ENCODE measurements around the gene IFNW1. TPM values are rescaled to one million over a fixed set of nuclear protein-coding genes. Genes with fewer than 3 reads are reported as not detected.
"Not testable (repeated sequence)": the region's sequence is repeated elsewhere in the genome, so short reads cannot be mapped to it uniquely, and the experiment has no call there.

The IFNW1 gene
- not detected for total RNA-seq

DNA sequence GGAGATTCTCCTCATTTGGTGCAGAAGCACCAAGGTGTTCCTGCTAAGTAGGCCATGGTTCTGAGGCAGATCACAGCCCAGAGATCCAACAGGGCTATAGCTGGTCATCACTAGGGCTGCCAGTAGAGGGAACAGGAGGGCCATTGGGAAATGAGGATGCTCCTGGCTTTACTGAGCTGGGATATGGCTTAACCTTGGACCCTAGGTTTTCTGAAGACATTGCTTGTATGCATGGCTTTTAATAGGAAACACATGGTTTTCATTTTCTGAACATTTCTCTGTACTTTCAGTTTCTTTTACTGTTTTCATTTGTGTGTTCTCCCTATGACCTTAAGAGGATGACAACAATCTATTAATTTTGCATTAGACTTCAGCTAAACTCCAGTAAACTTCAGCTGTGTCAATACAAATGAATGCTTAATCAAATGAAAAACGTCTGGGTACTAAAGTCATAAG, at the start of gene IFNW1:
Gene IFNW1, minus strand, starts transcription at position 406 of the 456 bp plus-strand sequence. Its CDS starts 262 bp downstream, at position 144.
- WGBS, 2 donors = 31 to 32% methylated on average over 1 of the region's 1 CpG
- H3K9me3 ChIP-seq = no peaks in the 10 kb centered on the region
- DNase-seq (ENCODE audit: low spot score in 2 of 2) = no peak

DNA sequence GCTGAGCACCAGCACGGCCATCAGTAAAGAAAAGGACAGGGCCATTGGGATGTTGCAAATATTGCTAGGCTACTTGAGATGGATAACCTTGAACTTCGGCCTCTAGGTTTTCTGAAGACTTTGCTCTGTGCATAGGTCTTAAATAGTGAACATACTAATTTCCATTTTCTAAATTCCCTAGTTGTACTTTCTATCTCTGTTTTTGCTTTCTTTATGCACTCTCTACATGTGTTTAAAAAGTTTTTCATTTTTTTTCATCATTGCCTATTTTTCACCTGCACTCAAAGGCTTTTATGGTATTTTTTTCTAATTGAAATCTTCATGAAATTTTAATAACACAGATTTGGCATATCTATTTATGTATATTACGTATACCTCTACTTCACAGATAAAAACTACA, 45.9 kb upstream of the IFNW1 start, which contains the start of gene IFNA4:
Gene IFNA4, minus strand, starts transcription at position 101 of the 400 bp plus-strand sequence. Its CDS starts 56 bp downstream, at position 45.
- H3K4me3 ChIP-seq; DNase-seq (ENCODE audit: low spot score in 2 of 2); H3K9me3 ChIP-seq; H3K36me3 ChIP-seq; H3K27me3 ChIP-seq; H3K4me1 ChIP-seq; H3K27ac ChIP-seq: not testable (repeated sequence)
- 92 to 94% methylated on average over 3 of the region's 3 CpGs for WGBS, 2 donors

More for the DNA sequence above, at the start of gene IFNW1:
- no peak within 1 kb of the TSS for H3K4me3 ChIP-seq
- no peaks in the 10 kb centered on the region for H3K27me3 ChIP-seq
- no peaks in the 10 kb centered on the region for H3K4me1 ChIP-seq
- H3K36me3 ChIP-seq = no peaks in the 10 kb centered on the region
- TF ChIP-seq POLR2A (IDR thresholded peaks at IDR 0.05) = no peak
- no peak for TF ChIP-seq CTCF (IDR thresholded peaks at IDR 0.05)
- TF ChIP-seq EP300 (IDR thresholded peaks at IDR 0.05) = no peak
- H3K27ac ChIP-seq = no peak within 1 kb of the TSS

DNA sequence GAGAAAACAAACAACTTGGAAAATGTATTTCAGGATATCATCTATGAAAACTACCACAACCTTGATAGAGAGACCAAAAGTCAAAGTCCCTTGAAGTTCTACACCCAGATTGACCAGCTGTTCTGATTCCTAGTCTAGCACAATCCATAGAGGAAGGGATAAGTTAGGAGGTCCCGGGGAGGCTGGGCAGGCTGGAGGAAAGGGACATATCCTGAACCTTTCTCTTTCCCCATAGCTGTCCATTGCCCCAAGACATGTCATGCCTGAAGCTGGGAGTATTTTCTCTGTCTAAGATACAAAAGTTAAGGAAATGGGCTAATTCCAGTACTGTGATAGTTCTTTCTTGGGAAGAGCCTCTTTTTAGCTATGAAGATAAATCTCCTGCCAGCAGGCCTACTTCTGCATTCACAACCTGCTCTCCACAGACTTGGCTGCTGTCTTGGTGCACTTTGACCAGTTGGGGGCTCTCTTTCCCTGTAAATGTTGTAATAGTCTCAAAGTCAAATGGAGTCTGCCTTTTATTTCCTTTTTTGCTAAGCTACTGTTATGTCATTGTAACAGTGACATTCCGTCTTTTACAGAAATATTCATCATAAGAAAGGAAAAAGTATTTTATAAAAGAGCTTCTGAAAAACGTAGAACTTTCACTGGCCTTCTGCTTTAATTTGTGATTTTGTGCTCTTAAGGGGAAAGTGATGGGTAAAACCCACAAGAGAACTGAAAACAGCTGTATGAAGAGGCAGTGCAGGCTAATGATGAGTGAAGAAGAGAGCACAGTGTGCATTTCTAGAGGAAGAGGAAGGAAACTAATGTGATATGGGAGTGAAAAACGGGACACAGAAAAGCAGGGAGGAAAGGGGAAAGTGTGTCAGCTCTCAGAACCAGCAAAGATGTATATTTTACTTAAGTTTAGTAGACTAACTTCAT, 41.4 kb upstream of the IFNW1 start:
- not testable (repeated sequence) for H3K4me1 ChIP-seq, H3K9me3 ChIP-seq, H3K27ac ChIP-seq, H3K27me3 ChIP-seq, H3K36me3 ChIP-seq, H3K4me3 ChIP-seq
- peak in 2 of 5 experiments; percentile 12 to 18 for TF ChIP-seq CTCF (IDR thresholded peaks at IDR 0.05)
- 33 to 43% methylated on average over 4 of the region's 4 CpGs for WGBS, 2 donors
- DNase-seq (ENCODE audit: low spot score in 2 of 2) = peak in 1 of 2 donors; percentile 18

DNA sequence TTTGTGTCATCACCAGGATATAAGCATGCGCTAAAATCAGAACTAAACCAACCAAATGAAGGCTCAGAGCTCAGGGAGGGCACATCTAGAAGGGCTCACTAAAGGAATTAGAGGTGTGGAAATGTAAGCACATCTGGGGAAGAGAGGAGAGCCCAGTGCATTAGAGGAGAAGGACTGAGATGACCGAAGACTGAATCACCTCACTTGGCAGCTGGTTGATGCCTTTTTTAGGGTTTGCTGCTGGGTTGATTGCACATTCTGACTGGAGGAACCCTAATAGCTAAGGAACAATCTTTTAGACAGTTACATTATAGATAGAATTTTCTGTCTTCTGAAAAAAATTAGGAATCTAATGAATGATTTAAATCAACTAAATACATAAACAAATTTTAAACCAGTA, 33.0 kb upstream of the IFNW1 start:
- Histone ChIP-seq H3K36me3 (no peaks in the 10 kb centered on the region), H3K27ac (no peak overlapping the region), H3K27me3 (no peaks in the 10 kb centered on the region), H3K9me3 (no peaks in the 10 kb centered on the region), H3K4me3 (no peak overlapping the region), H3K4me1 (no peaks in the 10 kb centered on the region)
- no peak for DNase-seq (ENCODE audit: low spot score in 2 of 2)
- WGBS, 2 donors = 85 to 91% methylated on average over 2 of the region's 2 CpGs
- no peak for TF ChIP-seq POLR2A (IDR thresholded peaks at IDR 0.05)
- TF ChIP-seq CTCF (IDR thresholded peaks at IDR 0.05) = no peak
- no peak for TF ChIP-seq EP300 (IDR thresholded peaks at IDR 0.05)

DNA sequence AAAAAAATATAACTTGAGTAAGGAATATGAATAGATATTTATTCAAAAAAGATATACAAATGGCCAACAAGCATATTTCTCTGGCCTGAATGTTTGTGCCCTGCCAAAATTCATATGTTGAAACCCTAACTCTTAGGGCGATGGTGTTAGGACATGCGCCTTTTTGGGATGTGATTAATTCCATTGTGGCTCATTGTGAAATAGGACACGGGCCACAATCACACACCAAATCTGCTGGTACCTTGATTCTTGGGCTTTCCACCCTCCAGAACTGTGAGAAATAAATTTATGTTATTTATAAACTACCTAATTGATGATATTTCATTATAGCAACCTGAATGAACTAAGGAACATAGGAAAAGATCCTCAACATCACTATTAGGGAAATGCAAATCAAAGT, 30.5 kb upstream of the IFNW1 start:
- Histone ChIP-seq H3K27me3 (no peaks in the 10 kb centered on the region), H3K36me3 (no peaks in the 10 kb centered on the region), H3K4me1 (no peaks in the 10 kb centered on the region), H3K27ac (no peak overlapping the region), H3K4me3 (no peak overlapping the region), H3K9me3 (no peaks in the 10 kb centered on the region)
- DNase-seq (ENCODE audit: low spot score in 2 of 2) = no peak
- TF ChIP-seq CTCF (IDR thresholded peaks at IDR 0.05) (no peak), POLR2A (IDR thresholded peaks at IDR 0.05) (no peak), EP300 (IDR thresholded peaks at IDR 0.05) (no peak)
- 88 to 90% methylated on average over 3 of the region's 3 CpGs for WGBS, 2 donors

Measured in tibial nerve (tissue), 4 donors.